GM23338 (cell line): ENCODE results near the gene MYOM1. TPM values are rescaled to one million over a fixed set of nuclear protein-coding genes. Genes with fewer than 3 reads are reported as not detected.

ENCODE experiments used
- ATAC-seq: fragments of 200-7000 bp; cut with Tn5 transposase; 3 replicates; pipeline ENCODE4 v1.9.1; 2020
- DNase-seq: peaks from one replicate; pipeline ENCODE4 v3.0.0-alpha.2; 2015; ENCODE audit warnings: low spot score
- H2AFZ ChIP-seq: fragments of 200-600 bp; sonication (generic); 2 replicates; pipeline ENCODE4 v1.8.0; 2016; ENCODE audit warnings: antibody characterized with exemption, mild to moderate bottlenecking, moderate library complexity
- H3F3A ChIP-seq: fragments of 200-600 bp; sonication (generic); replicated peaks from 2 replicates; pipeline ENCODE4 v1.8.0; 2017; ENCODE audit warnings: antibody characterized with exemption, mixed run types, low read depth
- H3K27ac ChIP-seq: fragments of 200-600 bp; sonication (generic); 2 replicates; pipeline ENCODE4 v1.6.1; 2016; ENCODE audit warnings: low read depth
- H3K27me3 ChIP-seq: fragments of 200-600 bp; sonication (generic); 2 replicates; pipeline ENCODE4 v1.8.0; 2016; ENCODE audit warnings: mild to moderate bottlenecking, mixed run types, moderate library complexity; ENCODE audit not compliant: insufficient read depth
- H3K36me3 ChIP-seq: fragments of 200-600 bp; sonication (generic); 2 replicates; pipeline ENCODE4 v1.8.0; 2016; ENCODE audit warnings: mild to moderate bottlenecking; ENCODE audit not compliant: insufficient read depth
- H3K4me1 ChIP-seq: fragments of 200-600 bp; sonication (generic); 2 replicates; pipeline ENCODE4 v1.8.0; 2016; ENCODE audit warnings: mild to moderate bottlenecking, moderate library complexity; ENCODE audit not compliant: insufficient read depth
- H3K4me2 ChIP-seq: fragments of 200-600 bp; sonication (generic); 2 replicates; pipeline ENCODE4 v1.7.1; 2017; ENCODE audit warnings: mixed run types
- H3K4me3 ChIP-seq: fragments of 200-600 bp; sonication (generic); 2 replicates; pipeline ENCODE4 v1.6.1; 2016; ENCODE audit warnings: mixed run types
- H3K79me2 ChIP-seq: fragments of 200-600 bp; sonication (generic); replicated peaks from 2 replicates; pipeline ENCODE4 v1.8.0; 2017; ENCODE audit warnings: mild to moderate bottlenecking; ENCODE audit not compliant: insufficient read depth
- H3K9me2 ChIP-seq: fragments of 200-600 bp; sonication (generic); 2 replicates; pipeline ENCODE4 v1.8.0; 2017; ENCODE audit not compliant: insufficient read depth
- H4K20me1 ChIP-seq: fragments of 200-600 bp; sonication (generic); replicated peaks from 2 replicates; pipeline ENCODE4 v1.8.0; 2017; ENCODE audit warnings: mild to moderate bottlenecking; ENCODE audit not compliant: insufficient read depth
- H3K27ac Mint-ChIP-seq: 2 replicates; pipeline ENCODE4 v1.8.0; 2020; ENCODE audit warnings: inconsistent platforms, mild to moderate bottlenecking, moderate library complexity, mixed read lengths
- H3K27me3 Mint-ChIP-seq: 3 replicates; pipeline ENCODE4 v1.8.0; 2022; ENCODE audit warnings: low read depth, mild to moderate bottlenecking, moderate library complexity, mixed read lengths, inconsistent platforms; ENCODE audit not compliant: insufficient read depth, poor library complexity
- H3K36me3 Mint-ChIP-seq: 3 replicates; pipeline ENCODE4 v1.8.0; 2021; ENCODE audit warnings: low read depth, mild to moderate bottlenecking, inconsistent platforms, moderate library complexity, mixed read lengths
- H3K4me1 Mint-ChIP-seq: 3 replicates; pipeline ENCODE4 v1.8.0; 2020; ENCODE audit warnings: mild to moderate bottlenecking, inconsistent platforms, mixed read lengths
- H3K4me3 Mint-ChIP-seq: 3 replicates; pipeline ENCODE4 v1.8.0; 2021; ENCODE audit warnings: moderate library complexity, mild to moderate bottlenecking, inconsistent platforms, mixed read lengths
- H3K9me3 Mint-ChIP-seq: 3 replicates; pipeline ENCODE4 v1.8.0; 2020; ENCODE audit warnings: moderate library complexity, mild to moderate bottlenecking, inconsistent platforms, mixed read lengths
- CREB1 ChIP-seq: fragments of 250-450 bp; sonication (Bioruptor Pico); IDR thresholded peaks from 2 replicates; pipeline ENCODE4 v1.5.0; 2020; ENCODE audit warnings: low read depth, mild to moderate bottlenecking, moderate library complexity
- EZH2 ChIP-seq: fragments of 200-600 bp; sonication (generic); IDR thresholded peaks from one replicate; pipeline ENCODE4 v1.8.0; 2017; ENCODE audit warnings: antibody characterized with exemption, mild to moderate bottlenecking, low read depth; ENCODE audit not compliant: unreplicated experiment
- EZH2phosphoT487 ChIP-seq: fragments of 200-600 bp; sonication (generic); IDR thresholded peaks from one replicate; pipeline ENCODE4 v1.8.1; 2018; ENCODE audit warnings: antibody characterized with exemption; ENCODE audit not compliant: unreplicated experiment
- JUNB ChIP-seq: IDR thresholded peaks from one replicate; pipeline ENCODE4 v1.6.1; 2016; ENCODE audit warnings: antibody characterized with exemption; ENCODE audit not compliant: unreplicated experiment
- NANOG ChIP-seq: IDR thresholded peaks from 2 replicates; pipeline ENCODE4 v1.6.1; 2016; ENCODE audit warnings: antibody characterized with exemption, borderline replicate concordance
- POLR2AphosphoS5 ChIP-seq: IDR thresholded peaks from 2 replicates; pipeline ENCODE4 v1.6.1; 2016; ENCODE audit warnings: antibody characterized with exemption, low read depth
- STAT1 ChIP-seq: IDR thresholded peaks from one replicate; pipeline ENCODE4 v1.6.1; 2016; ENCODE audit warnings: antibody characterized with exemption; ENCODE audit not compliant: unreplicated experiment
- ZNF114 ChIP-seq: fragments of 250-450 bp; sonication (Bioruptor Pico); IDR thresholded peaks from 2 replicates; pipeline ENCODE4 v1.5.0; 2020; ENCODE audit warnings: mild to moderate bottlenecking, moderate library complexity
- ZNF331 ChIP-seq: fragments of 250-450 bp; sonication (Bioruptor Pico); IDR thresholded peaks from 2 replicates; pipeline ENCODE4 v1.5.0; 2020; ENCODE audit warnings: low read depth, mild to moderate bottlenecking, moderate library complexity
- polyA plus RNA-seq: library from polyadenylated mRNA; unstranded; fragments of >200 nt; fragmentation: Nextera tagmentation; extraction: Ambion mirVana; gene quantifications from 2 replicates; pipeline ENCODE4 v1.2.1, GENCODE V29; 2016
- total RNA-seq: library from RNA; depleted of rRNA; stranded (reverse); fragments of >200 nt; shearing (Covaris generic); gene quantifications from 2 replicates; pipeline ENCODE4 v1.2.3, GENCODE V29; 2014
- TF ChIP-seq, protein P1 (sequence below): IDR thresholded peaks from one replicate; pipeline ENCODE4 v1.6.1; 2018; ENCODE audit warnings: antibody characterized with exemption; ENCODE audit not compliant: unreplicated experiment
- TF ChIP-seq, protein P2 (sequence below), 2 experiments: fragments of 200-600 bp in 1 of 2; sonication (generic) in 1 of 2; conservative IDR thresholded peaks; 2 replicates each; pipeline versions ENCODE4 v1.5.1 to v1.6.1; 2016 to 2017; ENCODE audit warnings: antibody characterized with exemption in 2 of 2, low read depth in 2 of 2, mild to moderate bottlenecking in 2 of 2, moderate library complexity in 1 of 2
- TF ChIP-seq, protein P3 (sequence below): fragments of 250-450 bp; sonication (Bioruptor Pico); IDR thresholded peaks from 2 replicates; pipeline ENCODE4 v1.5.0; 2020; ENCODE audit warnings: mild to moderate bottlenecking, moderate library complexity
- TF ChIP-seq, protein P4 (sequence below): IDR thresholded peaks from 2 replicates; pipeline ENCODE4 v1.6.1; 2016; ENCODE audit warnings: antibody characterized with exemption

MYOM1 gene
- total and polyA plus RNA-seq, 2 experiments from 2014 or later = 0.27 to 0.38 TPM

DNA sequence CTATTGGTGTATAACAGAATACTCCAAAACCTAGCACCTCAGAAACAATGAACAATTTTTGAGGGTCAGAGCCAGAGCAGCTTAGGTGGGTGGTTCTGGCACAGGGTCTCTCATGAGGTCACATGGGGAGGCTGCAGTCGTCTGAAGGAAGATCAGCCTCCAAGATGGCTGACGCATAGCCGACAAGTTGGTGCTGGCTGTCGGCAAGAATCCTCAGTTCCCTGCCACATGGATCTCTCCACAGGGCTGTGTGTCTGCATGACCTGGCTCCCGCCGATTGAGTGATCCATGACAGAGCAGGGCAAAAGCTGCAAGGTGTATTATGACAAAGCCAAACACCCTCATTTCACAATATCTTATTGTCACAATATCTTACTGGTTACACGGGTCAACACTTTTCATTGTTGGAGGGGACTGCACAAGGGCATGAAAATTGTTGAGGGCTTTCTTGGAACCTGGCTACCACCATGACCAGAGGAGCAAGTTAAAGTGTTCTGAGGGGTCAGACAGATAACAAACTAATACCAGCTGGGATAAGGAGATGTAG is 46.4 kb upstream of the MYOM1 start:
- H3K36me3 ChIP-seq = no peaks in the 10 kb centered on the region
- ATAC-seq (no peak), DNase-seq (no peak)
- H3K27ac Mint-ChIP-seq = peak overlapping the region; percentile 3; the same call in 1 of the 2 replicates
- no peak overlapping the region for H3K4me2 ChIP-seq
- H3F3A ChIP-seq = no peaks in the 10 kb centered on the region
- no peaks in the 10 kb centered on the region for H3K9me3 Mint-ChIP-seq
- no peak overlapping the region for H3K4me3 Mint-ChIP-seq
- no peak overlapping the region for H3K4me3 ChIP-seq
- H3K4me1 ChIP-seq = peaks cover 14% of the 10 kb centered on the region
- TF ChIP-seq POLR2AphosphoS5 = no peak
- TF ChIP-seq, protein P1, sequence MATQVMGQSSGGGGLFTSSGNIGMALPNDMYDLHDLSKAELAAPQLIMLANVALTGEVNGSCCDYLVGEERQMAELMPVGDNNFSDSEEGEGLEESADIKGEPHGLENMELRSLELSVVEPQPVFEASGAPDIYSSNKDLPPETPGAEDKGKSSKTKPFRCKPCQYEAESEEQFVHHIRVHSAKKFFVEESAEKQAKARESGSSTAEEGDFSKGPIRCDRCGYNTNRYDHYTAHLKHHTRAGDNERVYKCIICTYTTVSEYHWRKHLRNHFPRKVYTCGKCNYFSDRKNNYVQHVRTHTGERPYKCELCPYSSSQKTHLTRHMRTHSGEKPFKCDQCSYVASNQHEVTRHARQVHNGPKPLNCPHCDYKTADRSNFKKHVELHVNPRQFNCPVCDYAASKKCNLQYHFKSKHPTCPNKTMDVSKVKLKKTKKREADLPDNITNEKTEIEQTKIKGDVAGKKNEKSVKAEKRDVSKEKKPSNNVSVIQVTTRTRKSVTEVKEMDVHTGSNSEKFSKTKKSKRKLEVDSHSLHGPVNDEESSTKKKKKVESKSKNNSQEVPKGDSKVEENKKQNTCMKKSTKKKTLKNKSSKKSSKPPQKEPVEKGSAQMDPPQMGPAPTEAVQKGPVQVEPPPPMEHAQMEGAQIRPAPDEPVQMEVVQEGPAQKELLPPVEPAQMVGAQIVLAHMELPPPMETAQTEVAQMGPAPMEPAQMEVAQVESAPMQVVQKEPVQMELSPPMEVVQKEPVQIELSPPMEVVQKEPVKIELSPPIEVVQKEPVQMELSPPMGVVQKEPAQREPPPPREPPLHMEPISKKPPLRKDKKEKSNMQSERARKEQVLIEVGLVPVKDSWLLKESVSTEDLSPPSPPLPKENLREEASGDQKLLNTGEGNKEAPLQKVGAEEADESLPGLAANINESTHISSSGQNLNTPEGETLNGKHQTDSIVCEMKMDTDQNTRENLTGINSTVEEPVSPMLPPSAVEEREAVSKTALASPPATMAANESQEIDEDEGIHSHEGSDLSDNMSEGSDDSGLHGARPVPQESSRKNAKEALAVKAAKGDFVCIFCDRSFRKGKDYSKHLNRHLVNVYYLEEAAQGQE = no peak
- TF ChIP-seq, protein P2, sequence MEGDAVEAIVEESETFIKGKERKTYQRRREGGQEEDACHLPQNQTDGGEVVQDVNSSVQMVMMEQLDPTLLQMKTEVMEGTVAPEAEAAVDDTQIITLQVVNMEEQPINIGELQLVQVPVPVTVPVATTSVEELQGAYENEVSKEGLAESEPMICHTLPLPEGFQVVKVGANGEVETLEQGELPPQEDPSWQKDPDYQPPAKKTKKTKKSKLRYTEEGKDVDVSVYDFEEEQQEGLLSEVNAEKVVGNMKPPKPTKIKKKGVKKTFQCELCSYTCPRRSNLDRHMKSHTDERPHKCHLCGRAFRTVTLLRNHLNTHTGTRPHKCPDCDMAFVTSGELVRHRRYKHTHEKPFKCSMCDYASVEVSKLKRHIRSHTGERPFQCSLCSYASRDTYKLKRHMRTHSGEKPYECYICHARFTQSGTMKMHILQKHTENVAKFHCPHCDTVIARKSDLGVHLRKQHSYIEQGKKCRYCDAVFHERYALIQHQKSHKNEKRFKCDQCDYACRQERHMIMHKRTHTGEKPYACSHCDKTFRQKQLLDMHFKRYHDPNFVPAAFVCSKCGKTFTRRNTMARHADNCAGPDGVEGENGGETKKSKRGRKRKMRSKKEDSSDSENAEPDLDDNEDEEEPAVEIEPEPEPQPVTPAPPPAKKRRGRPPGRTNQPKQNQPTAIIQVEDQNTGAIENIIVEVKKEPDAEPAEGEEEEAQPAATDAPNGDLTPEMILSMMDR (conservative IDR thresholded peaks at IDR 0.05; ENCODE audit: low read depth in 2 of 2) = no peak
- TF ChIP-seq CREB1 (CRISPR knock-in tag) = no peak
- TF ChIP-seq EZH2phosphoT487 = no peak
- no peak for TF ChIP-seq JUNB
- TF ChIP-seq, protein P3, sequence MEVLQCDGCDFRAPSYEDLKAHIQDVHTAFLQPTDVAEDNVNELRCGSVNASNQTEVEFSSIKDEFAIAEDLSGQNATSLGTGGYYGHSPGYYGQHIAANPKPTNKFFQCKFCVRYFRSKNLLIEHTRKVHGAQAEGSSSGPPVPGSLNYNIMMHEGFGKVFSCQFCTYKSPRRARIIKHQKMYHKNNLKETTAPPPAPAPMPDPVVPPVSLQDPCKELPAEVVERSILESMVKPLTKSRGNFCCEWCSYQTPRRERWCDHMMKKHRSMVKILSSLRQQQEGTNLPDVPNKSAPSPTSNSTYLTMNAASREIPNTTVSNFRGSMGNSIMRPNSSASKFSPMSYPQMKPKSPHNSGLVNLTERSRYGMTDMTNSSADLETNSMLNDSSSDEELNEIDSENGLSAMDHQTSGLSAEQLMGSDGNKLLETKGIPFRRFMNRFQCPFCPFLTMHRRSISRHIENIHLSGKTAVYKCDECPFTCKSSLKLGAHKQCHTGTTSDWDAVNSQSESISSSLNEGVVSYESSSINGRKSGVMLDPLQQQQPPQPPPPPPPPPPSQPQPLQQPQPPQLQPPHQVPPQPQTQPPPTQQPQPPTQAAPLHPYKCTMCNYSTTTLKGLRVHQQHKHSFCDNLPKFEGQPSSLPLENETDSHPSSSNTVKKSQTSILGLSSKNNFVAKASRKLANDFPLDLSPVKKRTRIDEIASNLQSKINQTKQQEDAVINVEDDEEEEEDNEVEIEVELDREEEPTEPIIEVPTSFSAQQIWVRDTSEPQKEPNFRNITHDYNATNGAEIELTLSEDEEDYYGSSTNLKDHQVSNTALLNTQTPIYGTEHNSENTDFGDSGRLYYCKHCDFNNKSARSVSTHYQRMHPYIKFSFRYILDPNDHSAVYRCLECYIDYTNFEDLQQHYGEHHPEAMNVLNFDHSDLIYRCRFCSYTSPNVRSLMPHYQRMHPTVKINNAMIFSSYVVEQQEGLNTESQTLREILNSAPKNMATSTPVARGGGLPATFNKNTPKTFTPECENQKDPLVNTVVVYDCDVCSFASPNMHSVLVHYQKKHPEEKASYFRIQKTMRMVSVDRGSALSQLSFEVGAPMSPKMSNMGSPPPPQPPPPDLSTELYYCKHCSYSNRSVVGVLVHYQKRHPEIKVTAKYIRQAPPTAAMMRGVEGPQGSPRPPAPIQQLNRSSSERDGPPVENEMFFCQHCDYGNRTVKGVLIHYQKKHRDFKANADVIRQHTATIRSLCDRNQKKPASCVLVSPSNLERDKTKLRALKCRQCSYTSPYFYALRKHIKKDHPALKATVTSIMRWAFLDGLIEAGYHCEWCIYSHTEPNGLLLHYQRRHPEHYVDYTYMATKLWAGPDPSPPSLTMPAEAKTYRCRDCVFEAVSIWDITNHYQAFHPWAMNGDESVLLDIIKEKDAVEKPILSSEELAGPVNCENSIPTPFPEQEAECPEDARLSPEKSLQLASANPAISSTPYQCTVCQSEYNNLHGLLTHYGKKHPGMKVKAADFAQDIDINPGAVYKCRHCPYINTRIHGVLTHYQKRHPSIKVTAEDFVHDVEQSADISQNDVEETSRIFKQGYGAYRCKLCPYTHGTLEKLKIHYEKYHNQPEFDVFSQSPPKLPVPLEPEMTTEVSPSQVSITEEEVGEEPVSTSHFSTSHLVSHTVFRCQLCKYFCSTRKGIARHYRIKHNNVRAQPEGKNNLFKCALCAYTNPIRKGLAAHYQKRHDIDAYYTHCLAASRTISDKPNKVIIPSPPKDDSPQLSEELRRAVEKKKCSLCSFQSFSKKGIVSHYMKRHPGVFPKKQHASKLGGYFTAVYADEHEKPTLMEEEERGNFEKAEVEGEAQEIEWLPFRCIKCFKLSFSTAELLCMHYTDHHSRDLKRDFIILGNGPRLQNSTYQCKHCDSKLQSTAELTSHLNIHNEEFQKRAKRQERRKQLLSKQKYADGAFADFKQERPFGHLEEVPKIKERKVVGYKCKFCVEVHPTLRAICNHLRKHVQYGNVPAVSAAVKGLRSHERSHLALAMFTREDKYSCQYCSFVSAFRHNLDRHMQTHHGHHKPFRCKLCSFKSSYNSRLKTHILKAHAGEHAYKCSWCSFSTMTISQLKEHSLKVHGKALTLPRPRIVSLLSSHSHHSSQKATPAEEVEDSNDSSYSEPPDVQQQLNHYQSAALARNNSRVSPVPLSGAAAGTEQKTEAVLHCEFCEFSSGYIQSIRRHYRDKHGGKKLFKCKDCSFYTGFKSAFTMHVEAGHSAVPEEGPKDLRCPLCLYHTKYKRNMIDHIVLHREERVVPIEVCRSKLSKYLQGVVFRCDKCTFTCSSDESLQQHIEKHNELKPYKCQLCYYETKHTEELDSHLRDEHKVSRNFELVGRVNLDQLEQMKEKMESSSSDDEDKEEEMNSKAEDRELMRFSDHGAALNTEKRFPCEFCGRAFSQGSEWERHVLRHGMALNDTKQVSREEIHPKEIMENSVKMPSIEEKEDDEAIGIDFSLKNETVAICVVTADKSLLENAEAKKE (CRISPR knock-in tag) = no peak
- no peak for TF ChIP-seq ZNF114
- TF ChIP-seq EZH2 = no peak
- TF ChIP-seq ZNF331 (CRISPR knock-in tag) = no peak
- TF ChIP-seq NANOG = no peak
- TF ChIP-seq STAT1 = no peak
- TF ChIP-seq, protein P4, sequence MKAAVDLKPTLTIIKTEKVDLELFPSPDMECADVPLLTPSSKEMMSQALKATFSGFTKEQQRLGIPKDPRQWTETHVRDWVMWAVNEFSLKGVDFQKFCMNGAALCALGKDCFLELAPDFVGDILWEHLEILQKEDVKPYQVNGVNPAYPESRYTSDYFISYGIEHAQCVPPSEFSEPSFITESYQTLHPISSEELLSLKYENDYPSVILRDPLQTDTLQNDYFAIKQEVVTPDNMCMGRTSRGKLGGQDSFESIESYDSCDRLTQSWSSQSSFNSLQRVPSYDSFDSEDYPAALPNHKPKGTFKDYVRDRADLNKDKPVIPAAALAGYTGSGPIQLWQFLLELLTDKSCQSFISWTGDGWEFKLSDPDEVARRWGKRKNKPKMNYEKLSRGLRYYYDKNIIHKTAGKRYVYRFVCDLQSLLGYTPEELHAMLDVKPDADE = no peak
- peaks cover 49% of the 10 kb centered on the region for H4K20me1 ChIP-seq
- no peaks in the 10 kb centered on the region for H3K27me3 ChIP-seq
- H3K9me2 ChIP-seq = no peaks in the 10 kb centered on the region
- H2AFZ ChIP-seq = no peak overlapping the region
- peaks cover 46% of the 10 kb centered on the region for H3K4me1 Mint-ChIP-seq
- H3K27me3 Mint-ChIP-seq = peaks cover 6% of the 10 kb centered on the region
- H3K27ac ChIP-seq = no peak overlapping the region
- peaks cover 87% of the 10 kb centered on the region for H3K79me2 ChIP-seq
- H3K36me3 Mint-ChIP-seq = no peaks in the 10 kb centered on the region; the same call in 2 of the 3 replicates
